Activated naive CD4-positive, alpha-beta T cell treated with anti-CD3 and anti-CD28 coated beads, Interleukin-2, amount 10 ng/mL, durations not matched to agents 7 days and 5 days (primary cell): Measurements from ENCODE around the gene PRR15L.
A peak's percentile ranks its signal among the peaks of the same experiment; 100 is the strongest.
"Not testable (repeated sequence)": the region's sequence is repeated elsewhere in the genome, so short reads cannot be mapped to it uniquely, and the experiment has no call there.

Experiments
- CTCF ChIA-PET: fragments of 350-600 bp; sonication (Branson Sonifier 250); formaldehyde crosslinking; loops from one replicate; lab custom pipeline; 2021; ENCODE audit warnings: antibody characterized with exemption; lab: Charles Lee
- DNase-seq: peaks from one replicate; pipeline ENCODE4 v3.0.0-alpha.2; 2020
- H3K27ac Mint-ChIP-seq: one replicate; pipeline ENCODE4 v1.8.0; 2021; ENCODE audit warnings: mild to moderate bottlenecking, moderate library complexity, mixed read lengths
- H3K27me3 Mint-ChIP-seq: one replicate; pipeline ENCODE4 v1.8.0; 2021; ENCODE audit warnings: mild to moderate bottlenecking, mixed read lengths
- H3K36me3 Mint-ChIP-seq: one replicate; pipeline ENCODE4 v1.8.0; 2021; ENCODE audit warnings: mixed read lengths
- H3K4me1 Mint-ChIP-seq: one replicate; pipeline ENCODE4 v1.8.0; 2021; ENCODE audit warnings: mixed read lengths
- H3K4me3 Mint-ChIP-seq: one replicate; pipeline ENCODE4 v1.8.0; 2021; ENCODE audit warnings: mild to moderate bottlenecking, moderate library complexity, mixed read lengths
- H3K9me3 Mint-ChIP-seq: one replicate; pipeline ENCODE4 v1.8.0; 2021; ENCODE audit warnings: mixed read lengths

PRR15L gene, protein sequence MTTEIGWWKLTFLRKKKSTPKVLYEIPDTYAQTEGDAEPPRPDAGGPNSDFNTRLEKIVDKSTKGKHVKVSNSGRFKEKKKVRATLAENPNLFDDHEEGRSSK

DNA sequence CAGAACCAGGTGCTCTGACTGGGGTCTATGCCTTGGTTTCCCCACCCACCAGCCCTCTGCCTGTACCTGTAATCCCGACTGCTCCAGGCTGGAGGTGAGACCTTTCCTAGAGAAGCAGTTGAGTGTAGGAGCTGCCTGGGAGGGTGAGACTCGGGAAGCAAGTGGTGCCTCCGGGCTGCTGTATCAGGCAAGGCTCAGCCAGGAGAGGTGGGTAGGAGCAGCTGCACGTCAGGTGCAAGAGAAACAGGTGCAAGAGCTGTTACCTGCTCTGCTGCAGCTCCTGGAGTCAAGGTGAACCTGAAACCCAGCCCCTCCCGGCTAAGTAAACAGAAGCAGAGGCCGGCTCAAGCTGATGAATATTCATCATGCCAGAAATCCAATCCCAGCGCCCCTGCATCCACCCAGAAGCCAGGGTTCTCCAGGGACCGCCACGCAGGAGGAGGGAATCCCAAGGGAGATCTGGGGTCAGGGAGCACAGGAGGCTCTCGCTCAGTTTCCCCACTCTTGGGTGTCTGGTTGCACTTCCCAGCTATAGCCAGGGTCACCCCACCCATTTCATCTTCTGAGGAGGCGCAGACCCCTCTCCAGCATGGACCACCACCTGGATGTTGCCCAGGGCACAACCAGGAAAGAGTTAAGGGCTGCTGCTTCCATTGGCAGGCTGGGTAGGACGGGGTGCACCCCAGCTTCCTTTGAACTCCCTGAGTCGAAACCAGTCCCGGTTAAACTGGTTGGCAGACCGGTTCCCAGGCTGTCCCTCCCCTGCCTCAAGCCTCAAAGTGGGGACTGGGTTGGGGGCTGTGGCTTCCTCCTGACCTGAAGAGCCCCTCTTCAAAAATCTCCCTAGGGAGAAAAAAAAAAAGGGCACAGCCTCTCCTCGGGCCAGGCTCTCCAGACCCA is at the start of gene PRR15L:
TSS of gene PRR15L (minus strand) at position 293 of the 900 bp plus-strand sequence. CDS start 4,649 bp downstream, outside the sequence.
- H3K27me3 Mint-ChIP-seq, result peaks cover 9% of the 10 kb centered on the region
- H3K27ac Mint-ChIP-seq, result no peak within 1 kb of the TSS
- no peaks in the 10 kb centered on the region for H3K9me3 Mint-ChIP-seq
- H3K4me1 Mint-ChIP-seq, result no peaks in the 10 kb centered on the region
- no peak for DNase-seq
- CTCF ChIA-PET, result interaction anchor here (0.7 to 1.7 kb wide), 6 partner anchors 8 to 68 kb away, joined by 3 to 8 read pairs (median 4); partner anchors contain the start of gene CDK5RAP3
- no peaks in the 10 kb centered on the region for H3K36me3 Mint-ChIP-seq
- no peak within 1 kb of the TSS for H3K4me3 Mint-ChIP-seq

DNA sequence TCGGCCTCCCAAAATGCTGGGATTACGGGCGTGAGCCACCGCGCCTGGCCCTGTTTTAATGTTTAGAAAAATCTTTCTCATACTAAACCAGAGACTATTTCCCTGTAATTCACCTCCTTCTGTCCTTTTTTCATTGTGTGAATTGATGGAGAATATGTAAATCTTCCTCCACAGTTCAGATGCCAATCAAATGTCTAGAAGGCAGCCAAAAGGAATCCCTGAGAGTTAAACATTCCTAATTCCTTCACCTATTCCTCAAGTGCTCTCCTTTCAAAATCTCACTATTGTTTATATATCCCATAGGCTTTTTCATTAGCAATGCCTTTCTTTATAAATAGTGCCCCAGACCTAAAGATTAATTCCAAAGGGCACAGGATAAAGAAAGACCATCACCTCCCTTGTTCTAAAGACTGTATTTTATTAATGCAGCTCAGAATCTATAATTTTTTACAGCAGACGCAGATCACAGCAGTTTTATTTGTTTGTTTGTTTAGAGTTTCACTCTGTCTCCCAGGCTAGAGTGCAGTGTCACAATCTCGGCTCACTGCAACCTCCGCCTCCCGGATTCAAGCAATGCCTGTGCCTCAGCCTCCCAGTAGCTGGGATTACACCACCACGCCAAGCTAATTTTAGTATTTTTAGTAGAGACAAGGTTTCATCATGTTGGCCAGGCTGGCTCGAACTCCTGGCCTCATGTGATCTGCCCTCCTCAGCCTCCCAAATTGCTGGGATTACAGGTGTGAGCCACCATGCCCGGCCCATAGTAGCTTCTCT is 49.4 kb upstream of the PRR15L start:
- Mint-ChIP-seq H3K27me3 (peaks cover 82% of the 10 kb centered on the region), H3K36me3 (no peaks in the 10 kb centered on the region), H3K27ac (no peak overlapping the region), H3K4me1 (peaks cover 16% of the 10 kb centered on the region), H3K9me3 (no peaks in the 10 kb centered on the region), H3K4me3 (no peak overlapping the region)
- no peak for DNase-seq
- CTCF ChIA-PET, result interaction anchor here (0.9 to 1.4 kb wide), 2 partner anchors 11 to 116 kb away, joined by 3 to 4 read pairs; no protein-coding TSS in a partner anchor

DNA sequence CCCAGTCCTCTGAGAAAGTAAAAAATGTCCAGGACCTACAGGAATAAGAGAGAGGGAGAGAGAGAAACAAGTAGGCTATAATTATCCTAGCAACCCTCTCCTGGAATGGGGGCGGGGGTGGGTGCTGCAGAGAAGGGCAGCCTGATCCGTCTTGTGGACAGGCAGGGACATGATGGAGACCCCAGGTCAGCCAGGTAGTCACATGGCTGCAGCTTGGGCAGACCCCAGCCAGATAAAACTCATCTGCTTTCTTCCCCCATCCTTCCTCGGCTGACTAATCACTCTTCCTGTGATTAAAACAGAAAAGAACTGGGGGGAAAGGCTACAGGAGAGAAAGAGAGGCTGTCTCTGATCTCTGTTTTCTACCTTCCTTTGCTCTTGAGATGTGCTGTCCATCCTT is 47.3 kb upstream of the PRR15L start:
- Mint-ChIP-seq H3K27ac (no peak overlapping the region), H3K27me3 (peaks cover 77% of the 10 kb centered on the region), H3K4me1 (peaks cover 7% of the 10 kb centered on the region), H3K4me3 (no peak overlapping the region), H3K36me3 (no peaks in the 10 kb centered on the region), H3K9me3 (no peaks in the 10 kb centered on the region)
- CTCF ChIA-PET, result interaction anchor here (1.0 to 1.7 kb wide), 3 partner anchors 14 to 26 kb away, joined by 3 to 7 read pairs (median 4); no protein-coding TSS in a partner anchor
- DNase-seq, result no peak

DNA sequence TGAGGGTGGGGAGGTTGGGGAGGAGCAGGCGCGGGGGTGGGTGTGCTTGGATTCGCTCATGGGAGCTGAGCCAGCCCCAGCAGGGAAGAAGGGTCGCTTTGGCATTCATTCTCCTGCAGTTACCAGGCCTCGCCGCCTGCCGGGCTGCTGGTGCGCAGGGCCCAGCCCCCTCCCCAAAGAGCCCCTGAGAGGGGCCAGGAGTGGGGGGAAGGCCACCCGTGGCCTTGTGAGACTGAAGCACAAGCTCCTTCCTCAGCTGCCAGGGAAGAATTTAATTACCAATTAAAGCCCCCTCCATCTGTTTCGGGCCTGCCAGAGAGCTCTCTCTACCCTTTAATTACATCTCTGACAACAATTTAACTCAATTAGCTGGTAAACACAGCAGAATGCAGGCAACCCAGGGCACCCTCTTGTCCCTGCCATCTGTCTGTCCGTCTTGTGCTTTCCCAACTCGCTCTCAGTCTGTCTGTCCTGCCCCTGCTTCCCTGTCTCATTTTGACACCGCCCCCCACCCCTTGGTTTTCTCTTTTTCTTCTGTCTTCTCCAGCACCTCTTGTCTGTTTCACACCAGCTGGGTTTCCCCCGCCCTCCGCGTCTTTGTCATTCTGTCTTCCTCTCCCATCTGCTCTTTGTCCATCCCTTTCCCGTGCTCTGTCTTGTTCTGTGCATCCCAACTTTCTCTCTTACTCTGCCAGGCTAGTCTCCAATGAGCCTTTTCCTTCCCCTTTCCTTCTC is 45.9 kb upstream of the PRR15L start:
- Mint-ChIP-seq H3K9me3 (no peaks in the 10 kb centered on the region), H3K27ac (no peak overlapping the region), H3K27me3 (peaks cover 73% of the 10 kb centered on the region), H3K4me3 (no peak overlapping the region), H3K4me1 (peaks cover 11% of the 10 kb centered on the region), H3K36me3 (no peaks in the 10 kb centered on the region)
- no peak for DNase-seq
- CTCF ChIA-PET, result interaction anchor here (0.7 to 1.7 kb wide), 3 partner anchors 8 to 25 kb away, joined by 3 to 7 read pairs (median 7); no protein-coding TSS in a partner anchor

DNA sequence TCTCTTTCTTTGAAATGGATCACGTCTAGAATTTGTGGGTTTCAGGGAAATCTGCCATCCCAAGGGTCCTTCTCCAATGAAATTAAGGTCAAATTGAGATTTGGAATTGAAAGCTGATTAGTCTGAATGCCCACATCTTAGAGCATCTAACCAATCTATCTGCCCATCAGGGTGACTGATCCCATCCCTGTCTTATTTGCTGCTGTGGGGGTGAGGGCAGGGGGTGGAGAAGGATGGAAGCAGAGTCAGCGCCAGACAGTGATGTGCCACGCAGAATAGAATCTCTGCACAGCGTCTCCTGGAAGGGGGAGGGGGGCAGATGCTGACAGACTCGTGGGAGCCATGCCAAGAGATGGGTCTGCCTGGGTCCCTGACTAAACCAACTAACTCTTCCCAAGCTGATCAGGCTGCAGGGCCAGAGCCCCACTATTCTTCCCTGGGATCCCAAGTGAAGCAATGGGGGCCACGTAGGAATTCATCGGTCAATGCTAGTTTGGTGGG is 45.3 kb upstream of the PRR15L start:
- H3K27ac Mint-ChIP-seq, result no peak overlapping the region
- no peak for DNase-seq
- H3K4me1 Mint-ChIP-seq, result peaks cover 11% of the 10 kb centered on the region
- CTCF ChIA-PET, result interaction anchor here (0.7 to 1.4 kb wide), 4 partner anchors 9 to 78 kb away, joined by 3 to 7 read pairs (median 4); no protein-coding TSS in a partner anchor
- peaks cover 68% of the 10 kb centered on the region for H3K27me3 Mint-ChIP-seq
- no peaks in the 10 kb centered on the region for H3K36me3 Mint-ChIP-seq
- no peaks in the 10 kb centered on the region for H3K9me3 Mint-ChIP-seq
- no peak overlapping the region for H3K4me3 Mint-ChIP-seq

DNA sequence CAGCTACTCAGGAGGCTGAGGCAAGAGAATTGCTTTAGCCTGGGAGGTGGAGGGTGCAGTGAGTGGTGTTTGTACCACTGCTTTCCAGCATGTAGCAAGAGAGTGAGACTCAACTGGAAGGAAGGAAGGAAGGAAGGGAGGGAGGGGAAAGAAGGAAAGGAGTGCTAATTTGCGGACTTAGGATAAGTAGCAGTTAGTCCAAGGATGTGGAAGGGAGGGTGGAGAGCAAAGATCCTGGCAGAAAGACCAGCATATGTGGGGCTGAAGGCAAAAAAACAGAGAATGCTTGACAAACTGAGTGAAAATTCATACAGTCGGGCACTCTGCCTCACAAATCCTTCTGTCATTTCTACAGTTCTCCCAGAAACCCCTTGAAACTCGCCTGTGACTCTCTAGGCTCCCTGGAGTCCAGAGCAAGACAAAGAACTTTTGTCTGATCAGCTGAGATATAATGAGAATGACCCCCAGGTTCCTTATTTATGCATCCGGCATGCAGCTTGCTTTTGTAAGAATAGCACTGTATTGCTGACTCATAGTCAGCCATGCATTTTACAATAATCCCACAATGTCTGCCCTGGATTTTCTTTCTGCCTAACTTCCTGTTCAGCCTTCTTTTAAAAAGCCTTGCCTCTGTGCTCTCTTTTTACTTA is 44.7 kb upstream of the PRR15L start:
- Mint-ChIP-seq H3K27ac (no peak overlapping the region), H3K4me3 (no peak overlapping the region), H3K9me3 (no peaks in the 10 kb centered on the region), H3K36me3 (no peaks in the 10 kb centered on the region), H3K27me3 (peaks cover 70% of the 10 kb centered on the region), H3K4me1 (peaks cover 11% of the 10 kb centered on the region)
- CTCF ChIA-PET, result interaction anchor here (0.7 to 1.7 kb wide), 5 partner anchors 9 to 79 kb away, joined by 3 to 9 read pairs (median 5); no protein-coding TSS in a partner anchor
- DNase-seq, result no peak

DNA sequence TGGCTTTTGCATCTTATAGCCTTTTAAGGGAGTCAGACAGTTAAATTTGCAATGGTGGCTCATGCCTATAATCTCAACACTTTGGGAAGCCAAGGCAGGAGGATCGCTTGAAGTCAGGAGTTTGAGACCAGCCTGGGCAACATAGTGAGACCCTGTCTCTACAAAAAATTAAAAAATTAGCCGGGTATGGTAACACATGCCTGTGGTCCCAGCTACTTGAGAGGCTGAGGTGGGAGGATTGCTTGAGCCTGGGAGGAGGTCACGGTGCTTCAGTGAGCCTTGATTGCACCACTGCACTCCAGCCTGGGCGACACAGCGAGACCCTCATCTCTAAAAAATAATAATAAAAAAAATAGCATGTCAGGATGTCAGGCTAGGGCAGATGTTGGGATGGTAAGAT is 44.0 kb upstream of the PRR15L start:
- DNase-seq, H3K4me3 Mint-ChIP-seq, H3K27ac Mint-ChIP-seq, H3K36me3 Mint-ChIP-seq, H3K9me3 Mint-ChIP-seq: not testable (repeated sequence)
- CTCF ChIA-PET, result interaction anchor here (1.7 kb wide), 1 partner anchor 23 kb away, joined by 9 read pairs; no protein-coding TSS in a partner anchor
- Mint-ChIP-seq H3K4me1 (peaks cover 11% of the 10 kb centered on the region), H3K27me3 (peaks cover 67% of the 10 kb centered on the region)

DNA sequence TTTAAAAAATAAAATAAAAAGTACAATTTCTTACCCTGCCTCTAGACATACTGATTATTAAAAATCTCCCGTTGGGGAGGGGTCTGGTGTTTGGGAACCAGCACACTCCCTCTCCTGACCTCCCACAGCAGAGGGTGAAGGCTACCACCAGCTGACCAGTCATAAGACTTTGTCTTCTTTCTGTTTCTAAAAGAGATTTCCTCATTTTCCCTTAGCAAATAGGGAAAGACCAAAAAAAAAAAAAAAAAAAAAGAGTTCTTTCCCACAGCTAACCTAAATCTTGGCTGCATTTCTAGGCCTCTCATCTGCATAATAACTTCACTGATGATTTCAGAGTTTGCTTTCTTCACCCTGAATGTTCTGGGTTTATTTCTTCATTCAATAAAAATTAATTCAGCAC is 43.5 kb upstream of the PRR15L start:
- peaks cover 67% of the 10 kb centered on the region for H3K27me3 Mint-ChIP-seq
- H3K4me1 Mint-ChIP-seq, result peaks cover 11% of the 10 kb centered on the region
- no peak overlapping the region for H3K27ac Mint-ChIP-seq
- CTCF ChIA-PET, result interaction anchor here (1.7 kb wide), 1 partner anchor 23 kb away, joined by 9 read pairs; no protein-coding TSS in a partner anchor
- H3K4me3 Mint-ChIP-seq, result no peak overlapping the region
- no peak for DNase-seq
- H3K9me3 Mint-ChIP-seq, result no peaks in the 10 kb centered on the region
- no peaks in the 10 kb centered on the region for H3K36me3 Mint-ChIP-seq

DNA sequence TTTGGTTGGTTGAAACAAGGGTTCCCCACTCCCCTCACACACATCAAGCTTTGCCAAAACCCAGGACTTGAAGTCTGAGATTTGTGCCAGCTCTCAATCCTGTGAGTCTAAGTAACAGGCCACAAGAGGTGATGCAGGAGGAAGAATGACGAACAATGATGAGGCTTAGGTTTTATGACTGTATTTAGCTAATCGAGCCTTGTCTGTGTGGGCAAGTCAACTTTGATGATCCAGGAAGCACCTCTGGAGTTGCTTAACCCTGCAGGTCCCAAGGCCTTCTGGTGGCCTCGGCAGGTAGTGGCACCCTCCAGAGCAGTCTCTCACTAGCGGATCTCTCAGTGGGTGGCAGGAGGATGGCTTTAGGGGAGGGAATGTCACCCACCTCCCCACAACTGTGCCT is 41.9 kb upstream of the PRR15L start:
- CTCF ChIA-PET, result interaction anchor here (0.6 to 1.8 kb wide), 8 partner anchors 11 to 53 kb away, joined by 3 to 9 read pairs (median 4); no protein-coding TSS in a partner anchor
- H3K4me3 Mint-ChIP-seq, result no peak overlapping the region
- peaks cover 65% of the 10 kb centered on the region for H3K27me3 Mint-ChIP-seq
- no peak overlapping the region for H3K27ac Mint-ChIP-seq
- no peaks in the 10 kb centered on the region for H3K36me3 Mint-ChIP-seq
- no peaks in the 10 kb centered on the region for H3K9me3 Mint-ChIP-seq
- DNase-seq, result peak; percentile 36
- H3K4me1 Mint-ChIP-seq, result peaks cover 11% of the 10 kb centered on the region

DNA sequence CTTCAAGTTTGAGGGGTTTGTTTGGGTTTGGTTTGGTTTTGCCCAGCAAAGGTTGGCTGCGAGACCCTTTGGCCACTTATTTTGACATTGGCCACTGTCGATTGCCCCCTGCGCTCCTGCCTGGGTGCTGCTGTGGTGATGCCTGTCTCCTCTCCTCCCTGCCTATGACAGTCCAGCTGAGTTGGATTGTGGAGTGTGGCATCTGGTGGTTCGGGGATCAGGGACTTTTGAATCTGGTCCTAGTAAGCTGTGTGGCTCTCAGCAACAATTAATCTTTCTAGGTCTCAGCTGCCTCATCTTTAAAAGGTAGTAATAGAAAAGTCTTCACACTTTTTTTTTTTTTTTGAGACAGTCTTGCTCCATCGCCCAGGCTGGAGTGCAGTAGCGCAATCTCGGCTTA is 40.4 kb upstream of the PRR15L start:
- Mint-ChIP-seq H3K4me1 (peaks cover 10% of the 10 kb centered on the region), H3K9me3 (no peaks in the 10 kb centered on the region), H3K27ac (no peak overlapping the region), H3K36me3 (no peaks in the 10 kb centered on the region), H3K27me3 (peaks cover 62% of the 10 kb centered on the region), H3K4me3 (no peak overlapping the region)
- CTCF ChIA-PET, result no interaction called here
- DNase-seq, result no peak

DNA sequence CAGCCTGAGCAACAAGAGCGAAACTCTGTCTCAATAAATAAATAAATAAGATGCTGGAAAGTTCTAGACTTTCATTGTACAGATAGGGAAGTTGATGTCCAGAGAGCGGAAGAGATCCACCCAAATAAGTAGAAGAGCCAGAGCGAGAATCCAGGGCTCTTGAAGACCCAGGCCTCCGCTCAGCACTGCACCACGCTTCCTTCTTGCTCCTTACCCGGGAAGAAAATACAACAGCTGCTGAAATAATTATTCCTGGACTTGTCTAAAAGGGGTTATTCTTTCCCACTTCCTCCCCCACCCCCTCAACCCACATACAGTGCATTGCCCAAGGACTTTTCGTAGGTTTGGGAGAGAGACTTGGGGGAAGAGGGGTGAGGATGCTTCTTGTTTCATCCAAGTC is 39.9 kb upstream of the PRR15L start:
- CTCF ChIA-PET, result no interaction called here
- Mint-ChIP-seq H3K4me1 (peaks cover 6% of the 10 kb centered on the region), H3K27ac (no peak overlapping the region)

DNA sequence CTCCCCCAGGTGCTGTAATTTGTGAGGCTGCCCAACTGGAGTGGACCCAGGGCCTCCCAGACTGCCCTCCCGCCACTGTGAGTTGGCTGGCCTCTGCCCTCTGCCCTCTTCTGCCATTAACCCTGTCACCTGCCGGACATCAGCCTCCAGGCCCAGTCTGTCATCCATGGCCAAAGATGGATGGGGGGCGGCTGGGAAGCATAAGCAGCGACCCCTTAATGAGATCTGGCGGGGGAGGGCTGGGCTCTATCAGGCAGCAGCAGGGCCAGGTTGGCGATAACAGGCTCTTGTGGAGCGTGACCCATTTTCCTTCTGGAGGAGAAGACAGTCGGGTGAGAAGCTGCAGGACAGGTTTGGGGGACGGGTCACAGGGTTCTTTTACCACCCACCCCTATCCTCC is 38.5 kb upstream of the PRR15L start:
- H3K27me3 Mint-ChIP-seq, result peaks cover 51% of the 10 kb centered on the region
- CTCF ChIA-PET, result interaction anchor here (1.5 kb wide), 1 partner anchor 22 kb away, joined by 3 read pairs; no protein-coding TSS in a partner anchor
- no peaks in the 10 kb centered on the region for H3K9me3 Mint-ChIP-seq
- H3K4me1 Mint-ChIP-seq, result peaks cover 4% of the 10 kb centered on the region
- no peak for DNase-seq
- no peak overlapping the region for H3K4me3 Mint-ChIP-seq
- H3K36me3 Mint-ChIP-seq, result no peaks in the 10 kb centered on the region
- H3K27ac Mint-ChIP-seq, result no peak overlapping the region

More for the DNA sequence above, 39.9 kb upstream of the PRR15L start:
- no peaks in the 10 kb centered on the region for H3K36me3 Mint-ChIP-seq
- H3K4me3 Mint-ChIP-seq, result no peak overlapping the region
- H3K9me3 Mint-ChIP-seq, result no peaks in the 10 kb centered on the region
- no peak for DNase-seq
- H3K27me3 Mint-ChIP-seq, result peaks cover 60% of the 10 kb centered on the region
